Stimulated activated effector memory CD8-positive, alpha-beta T cell treated with anti-CD3 and anti-CD28 coated beads, Interleukin-12 subunit alpha, Interleukin-12 subunit beta, amount 100 ng/mL, for 72 hours (primary cell): ENCODE results near the gene CAPZB.
"Not testable (repeated sequence)": the region's sequence is repeated elsewhere in the genome, so short reads cannot be mapped to it uniquely, and the experiment has no call there.

Source experiments
- ATAC-seq: fragments of 150-1000 bp; cut with Tn5 transposase; 2 replicates; pipeline ENCODE4 v1.10.0; 2021
- DNase-seq, 2 donors: peaks; one replicate each; pipeline ENCODE4 v3.0.0; 2021 to 2022; ENCODE audit warnings: low spot score in 2 of 2
- H3K27ac Mint-ChIP-seq: one replicate; pipeline ENCODE4 v1.8.0; 2022; ENCODE audit warnings: mild to moderate bottlenecking, mixed read lengths
- H3K36me3 Mint-ChIP-seq: one replicate; pipeline ENCODE4 v1.8.0; 2022; ENCODE audit warnings: mild to moderate bottlenecking, mixed read lengths
- H3K4me1 Mint-ChIP-seq: one replicate; pipeline ENCODE4 v1.8.0; 2022; ENCODE audit warnings: mixed read lengths
- H3K4me3 Mint-ChIP-seq: one replicate; pipeline ENCODE4 v1.8.0; 2022; ENCODE audit warnings: mild to moderate bottlenecking, mixed read lengths
- H3K9me3 Mint-ChIP-seq: one replicate; pipeline ENCODE4 v1.8.0; 2022; ENCODE audit warnings: mixed read lengths

CAPZB gene

GRCh38 chr1:19509647-19510046 lies 24.3 kb upstream of the CAPZB start:
- not testable (repeated sequence) for H3K27ac Mint-ChIP-seq, ATAC-seq, DNase-seq, H3K4me3 Mint-ChIP-seq, H3K9me3 Mint-ChIP-seq, H3K36me3 Mint-ChIP-seq
- H3K4me1 Mint-ChIP-seq, result peaks cover 35% of the 10 kb centered on the region

- no peaks in the 10 kb centered on the region for H3K36me3 Mint-ChIP-seq
- H3K9me3 Mint-ChIP-seq, result no peaks in the 10 kb centered on the region
- ATAC-seq, result no peak
- no peak overlapping the region for H3K4me3 Mint-ChIP-seq
- no peak for DNase-seq
- peaks cover 34% of the 10 kb centered on the region for H3K4me1 Mint-ChIP-seq
- H3K27ac Mint-ChIP-seq, result no peak overlapping the region
Observed at GRCh38 chr1:19507516-19507915, 22.2 kb upstream of the CAPZB start.

GRCh38 chr1:19505693-19506457 lies 20.5 kb upstream of the CAPZB start:
- Mint-ChIP-seq H3K9me3 (no peaks in the 10 kb centered on the region), H3K36me3 (no peaks in the 10 kb centered on the region), H3K27ac (no peak overlapping the region), H3K4me3 (no peak overlapping the region), H3K4me1 (peaks cover 39% of the 10 kb centered on the region)
- ATAC-seq (no peak), DNase-seq (no peak)

GRCh38 chr1:19504796-19505692 lies 19.7 kb upstream of the CAPZB start:
- DNase-seq (no peak), ATAC-seq (no peak)
- no peaks in the 10 kb centered on the region for H3K9me3 Mint-ChIP-seq
- peaks cover 39% of the 10 kb centered on the region for H3K4me1 Mint-ChIP-seq
- H3K36me3 Mint-ChIP-seq, result no peaks in the 10 kb centered on the region
- no peak overlapping the region for H3K27ac Mint-ChIP-seq
- H3K4me3 Mint-ChIP-seq, result no peak overlapping the region

- not testable (repeated sequence) for H3K9me3 Mint-ChIP-seq, H3K4me3 Mint-ChIP-seq, DNase-seq, H3K36me3 Mint-ChIP-seq
- Mint-ChIP-seq H3K27ac (peak overlapping the region; percentile 68), H3K4me1 (peaks cover 25% of the 10 kb centered on the region)
- ATAC-seq, result peak; percentile 42
Observed at GRCh38 chr1:19502284-19502683, 16.9 kb upstream of the CAPZB start.

GRCh38 chr1:19499887-19500286 lies 14.5 kb upstream of the CAPZB start:
- H3K36me3 Mint-ChIP-seq, ATAC-seq: not testable (repeated sequence)

GRCh38 chr1:19497443-19497842 lies 12.1 kb upstream of the CAPZB start:
- H3K27ac Mint-ChIP-seq, H3K9me3 Mint-ChIP-seq, DNase-seq, H3K36me3 Mint-ChIP-seq, ATAC-seq, H3K4me3 Mint-ChIP-seq: not testable (repeated sequence)
- peaks cover 41% of the 10 kb centered on the region for H3K4me1 Mint-ChIP-seq

More at GRCh38 chr1:19499887-19500286, 14.5 kb upstream of the CAPZB start:
- not testable (repeated sequence) for H3K9me3 Mint-ChIP-seq, H3K4me3 Mint-ChIP-seq, H3K27ac Mint-ChIP-seq, DNase-seq
- H3K4me1 Mint-ChIP-seq, result peaks cover 30% of the 10 kb centered on the region

GRCh38 chr1:19496527-19496874 lies 11.2 kb upstream of the CAPZB start:
- H3K36me3 Mint-ChIP-seq, result no peaks in the 10 kb centered on the region
- no peak for ATAC-seq
- no peak for DNase-seq
- H3K4me1 Mint-ChIP-seq, result peaks cover 46% of the 10 kb centered on the region
- peak overlapping the region; percentile 27 for H3K27ac Mint-ChIP-seq
- peak overlapping the region; percentile 9 for H3K4me3 Mint-ChIP-seq
- no peaks in the 10 kb centered on the region for H3K9me3 Mint-ChIP-seq

- Mint-ChIP-seq H3K27ac (peak overlapping the region; percentile 27), H3K4me1 (peaks cover 51% of the 10 kb centered on the region), H3K4me3 (peak overlapping the region; percentile 9), H3K36me3 (no peaks in the 10 kb centered on the region), H3K9me3 (no peaks in the 10 kb centered on the region)
- DNase-seq, result no peak
- ATAC-seq, result peak; percentile 83
Observed at GRCh38 chr1:19495799-19496526, 10.6 kb upstream of the CAPZB start.

GRCh38 chr1:19495000-19495656 lies 9.8 kb upstream of the CAPZB start:
- peak overlapping the region; percentile 27 for H3K27ac Mint-ChIP-seq
- H3K4me1 Mint-ChIP-seq, result peaks cover 54% of the 10 kb centered on the region
- ATAC-seq, result no peak
- no peak for DNase-seq
- H3K36me3 Mint-ChIP-seq, result no peaks in the 10 kb centered on the region
- peak overlapping the region; percentile 9 for H3K4me3 Mint-ChIP-seq
- no peaks in the 10 kb centered on the region for H3K9me3 Mint-ChIP-seq

- Mint-ChIP-seq H3K36me3 (no peaks in the 10 kb centered on the region), H3K27ac (no peak overlapping the region), H3K4me1 (peaks cover 60% of the 10 kb centered on the region), H3K9me3 (no peaks in the 10 kb centered on the region), H3K4me3 (no peak overlapping the region)
- ATAC-seq (peak; percentile 83), DNase-seq (no peak)
Observed at GRCh38 chr1:19493547-19493946, 8.2 kb upstream of the CAPZB start.

GRCh38 chr1:19489996-19490395 lies 4.7 kb upstream of the CAPZB start:
- H3K27ac Mint-ChIP-seq, result no peak overlapping the region
- H3K9me3 Mint-ChIP-seq, result no peaks in the 10 kb centered on the region
- DNase-seq (no peak), ATAC-seq (no peak)
- H3K4me3 Mint-ChIP-seq, result no peak overlapping the region
- H3K36me3 Mint-ChIP-seq, result peaks cover 5% of the 10 kb centered on the region
- H3K4me1 Mint-ChIP-seq, result peaks cover 65% of the 10 kb centered on the region

- peaks cover 21% of the 10 kb centered on the region for H3K36me3 Mint-ChIP-seq
- ATAC-seq, result no peak
- H3K4me1 Mint-ChIP-seq, result peaks cover 64% of the 10 kb centered on the region
- H3K4me3 Mint-ChIP-seq, result no peak overlapping the region
- peak overlapping the region; percentile 92 for H3K27ac Mint-ChIP-seq
- H3K9me3 Mint-ChIP-seq, result no peaks in the 10 kb centered on the region
- no peak for DNase-seq
Observed at GRCh38 chr1:19488136-19488535, 2.8 kb upstream of the CAPZB start.

GRCh38 chr1:19484798-19485361 lies 459 bp downstream of the CAPZB start:
- peak in 1 of 2 donors; percentile 78 for DNase-seq
- Mint-ChIP-seq H3K36me3 (peaks cover 42% of the 10 kb centered on the region), H3K27ac (peak overlapping the region; percentile 95), H3K4me1 (peaks cover 70% of the 10 kb centered on the region), H3K4me3 (peak overlapping the region; percentile 95), H3K9me3 (no peaks in the 10 kb centered on the region)
- ATAC-seq, result peak; percentile 14
